Thoracic aorta endothelial cell (primary cell): ENCODE measurements around the gene PFDN6. TPM values are rescaled to one million over a fixed set of nuclear protein-coding genes. Genes with fewer than 3 reads are reported as not detected.

Experiments
- total RNA-seq: library from RNA; depleted of rRNA; stranded (reverse); fragments of >200 nt; gene quantifications from 2 replicates; pipeline ENCODE4 v1.2.3, GENCODE V29; 2012

Gene PFDN6
- total RNA-seq, result 31.6 and 36.2 TPM in 2 replicates

DNA sequence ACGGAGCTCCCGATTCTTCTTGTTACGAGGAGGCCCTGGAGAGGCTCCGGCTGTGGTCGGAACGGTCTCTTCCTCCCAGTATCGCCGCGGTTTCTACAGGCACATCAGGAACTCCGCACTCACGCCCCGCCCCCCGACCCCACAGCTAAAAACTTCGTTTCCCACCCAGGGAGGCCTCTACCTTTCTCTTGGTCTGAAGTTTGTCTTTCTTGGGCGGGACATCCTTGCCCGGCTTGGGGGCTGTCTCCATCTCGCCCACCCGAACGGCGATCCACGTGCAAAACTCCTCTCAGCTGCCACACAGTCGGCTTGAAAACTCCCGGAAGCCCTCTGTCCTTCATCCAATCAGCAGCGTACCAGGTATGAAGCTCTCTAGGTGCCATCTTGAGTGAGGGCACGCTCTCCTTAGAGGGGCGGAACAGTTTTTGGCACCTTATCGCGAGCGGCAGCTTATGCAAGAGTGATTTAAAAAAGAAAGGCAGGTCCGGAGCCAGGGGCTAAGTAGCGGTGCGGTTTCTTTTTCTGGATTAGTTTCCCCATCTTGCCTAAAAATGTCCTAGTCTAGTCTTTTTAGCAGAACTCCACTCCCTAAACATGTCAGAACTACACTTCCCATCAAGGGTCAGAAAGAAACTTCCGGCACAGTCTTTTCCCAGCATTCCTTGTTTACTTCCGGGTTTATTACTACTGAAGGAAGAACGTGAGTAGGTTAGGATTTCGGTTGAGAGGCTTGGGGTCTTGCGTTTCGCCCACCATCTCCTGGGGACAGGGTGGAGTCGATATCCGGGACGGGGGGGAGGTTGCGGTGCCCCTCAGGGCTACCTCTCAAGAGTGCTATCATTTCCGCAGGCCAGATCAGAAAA, at the start of gene PFDN6, which contains the start of gene WDR46:
PFDN6 (plus strand) TSS at position 681 of the 863 bp plus-strand sequence. CDS start 256 bp downstream, outside the sequence.
WDR46 (minus strand) TSS at position 319 of the 863 bp plus-strand sequence; CDS start at position 250, 69 bp downstream.

DNA sequence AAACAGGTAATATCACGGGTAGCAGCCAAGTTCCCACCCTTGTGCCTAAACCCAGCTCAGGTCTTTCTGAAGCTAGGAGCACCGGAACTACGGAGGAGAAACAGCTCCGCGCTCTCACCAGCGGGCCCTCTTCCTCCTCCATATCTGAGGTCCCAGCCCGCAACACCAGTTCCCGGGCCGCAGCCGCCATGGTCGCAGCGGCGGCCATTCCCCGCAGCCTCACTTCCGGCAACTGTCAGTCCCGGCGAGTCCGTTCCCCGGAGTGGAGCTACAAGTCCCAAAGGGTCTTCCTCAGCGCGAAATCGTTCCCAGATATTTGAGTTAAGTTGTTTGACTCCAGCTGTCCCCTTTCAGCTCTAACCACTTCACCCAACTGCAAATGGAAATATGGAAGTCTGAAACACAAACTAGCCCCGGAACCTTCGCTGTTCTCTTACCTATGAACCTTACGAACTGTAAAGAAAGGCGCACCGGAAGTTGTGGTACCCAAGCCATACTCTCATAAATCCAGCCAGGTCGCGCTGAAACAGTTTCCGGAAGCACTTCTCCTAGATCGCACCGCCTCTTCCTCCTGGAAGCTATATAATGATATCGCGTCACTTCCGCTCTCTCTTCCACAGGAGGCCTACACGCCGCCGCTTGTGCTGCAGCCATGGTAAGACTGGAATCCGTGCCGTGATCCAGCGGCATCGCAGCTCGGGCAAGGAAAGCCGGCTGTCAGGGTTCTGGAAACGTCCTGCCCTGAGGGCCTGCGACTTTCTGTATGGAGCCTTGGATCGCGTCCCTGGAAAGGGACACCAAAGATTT, 17.7 kb upstream of the PFDN6 start, which contains the start of the genes RPS18 and VPS52:
RPS18 (plus strand) TSS at position 608 of the 807 bp plus-strand sequence; CDS start at position 653, 45 bp downstream.
VPS52 (minus strand) TSS at position 409 of the 807 bp plus-strand sequence; CDS start at position 208, 201 bp downstream.

DNA sequence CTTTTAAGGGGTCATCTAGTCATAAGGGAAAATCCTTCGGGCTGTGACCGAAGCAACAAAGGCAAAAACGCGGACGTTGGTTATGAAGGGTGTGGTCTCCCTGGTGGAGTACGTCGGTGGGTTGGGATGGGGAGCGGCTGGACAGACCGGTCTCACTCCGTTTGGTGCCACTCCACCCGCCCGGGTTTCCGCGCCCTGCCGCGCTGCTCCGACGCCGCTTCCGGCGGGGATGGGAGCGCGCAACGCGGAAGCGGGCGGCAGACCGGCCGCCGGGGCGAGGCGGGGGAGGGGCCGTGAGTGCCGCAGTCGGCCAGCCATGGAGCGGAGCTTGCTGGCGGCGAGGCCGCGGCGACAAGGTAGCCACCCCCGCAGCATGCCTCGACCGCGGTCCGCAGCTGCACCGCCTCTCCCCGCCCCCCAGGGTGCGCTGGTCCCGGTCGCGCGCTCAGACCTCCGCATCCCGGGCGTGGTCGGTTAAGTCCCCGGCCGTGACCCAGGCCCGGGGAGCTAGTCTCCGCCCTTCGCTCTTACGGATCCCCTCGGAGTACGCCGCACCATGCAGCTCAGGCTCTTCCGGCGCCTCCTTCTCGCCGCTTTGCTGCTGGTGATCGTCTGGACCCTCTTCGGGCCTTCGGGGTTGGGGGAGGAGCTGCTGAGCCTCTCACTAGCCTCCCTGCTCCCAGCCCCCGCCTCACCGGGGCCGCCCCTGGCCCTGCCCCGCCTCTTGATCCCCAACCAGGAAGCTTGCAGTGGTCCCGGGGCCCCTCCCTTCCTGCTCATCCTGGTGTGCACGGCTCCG, 12.3 kb upstream of the PFDN6 start, which contains the start of gene B3GALT4:
B3GALT4 (plus strand) TSS at position 260 of the 799 bp plus-strand sequence; CDS start at position 557, 297 bp downstream.

DNA sequence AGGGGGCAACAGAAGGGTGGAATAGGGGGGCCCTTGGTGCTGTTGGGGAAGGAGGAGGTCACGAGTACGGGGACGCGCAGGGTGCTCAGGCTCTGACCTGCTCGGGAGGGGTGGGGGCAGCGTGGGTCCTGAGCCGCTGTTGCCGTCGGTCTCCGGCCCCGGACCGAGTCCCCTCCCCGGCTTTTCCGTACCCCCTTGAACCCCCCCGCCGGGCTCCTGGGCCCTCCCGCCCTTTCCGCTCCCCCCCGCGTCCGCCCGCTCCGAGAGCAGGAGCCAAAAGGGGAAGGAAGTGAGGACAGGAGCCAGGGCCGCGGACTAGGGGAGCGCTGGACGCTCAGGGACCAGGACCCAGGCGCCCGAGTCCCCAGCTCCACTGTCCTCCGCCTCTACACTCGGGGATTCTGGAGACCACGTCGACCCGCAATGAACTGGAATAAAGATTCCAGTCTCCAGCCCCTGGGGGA, 9.4 kb downstream of the PFDN6 start, which contains the start of gene RGL2:
RGL2 (minus strand) TSS at position 170 of the 464 bp plus-strand sequence. CDS start 332 bp downstream, outside the sequence.

DNA sequence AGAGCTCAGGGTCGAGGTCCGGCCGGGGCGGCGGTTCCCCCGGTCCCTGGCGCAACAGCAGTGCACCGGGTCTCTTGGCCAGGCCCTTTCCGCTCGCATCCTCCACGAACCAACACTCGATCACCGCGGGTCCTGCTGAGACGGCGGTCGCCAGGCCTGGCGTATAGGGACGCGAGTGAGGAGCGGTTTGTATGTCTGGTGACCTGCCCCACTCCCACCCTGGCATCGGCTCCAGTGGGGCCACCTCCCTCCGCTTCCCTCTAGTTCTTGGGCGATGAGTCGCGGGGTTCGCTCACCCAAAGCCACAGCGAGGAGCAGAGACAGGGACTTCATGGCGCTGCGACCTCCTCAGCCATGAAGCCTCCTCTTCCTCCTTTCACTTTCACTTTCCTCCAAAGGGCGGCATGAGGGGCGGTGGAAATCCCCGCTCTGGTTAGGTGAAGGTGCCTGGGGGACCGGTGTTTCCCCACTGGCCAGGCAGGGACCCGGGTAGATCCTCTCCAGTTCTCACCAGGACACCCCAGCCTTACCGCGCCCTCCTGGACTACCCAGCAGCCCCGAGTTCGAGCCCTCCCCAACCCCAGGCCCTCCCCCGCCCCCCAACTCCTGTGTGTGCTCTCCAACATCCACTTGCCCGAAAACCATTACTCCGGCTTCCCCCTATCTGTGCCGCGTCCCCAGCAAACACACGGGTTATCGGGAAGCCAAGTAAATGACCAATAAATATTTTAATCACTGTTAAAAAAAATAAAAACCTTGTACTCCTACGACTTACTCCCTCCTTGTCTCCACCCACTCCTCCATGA, 24.5 kb downstream of the PFDN6 start, which contains the start of gene TAPBP:
TAPBP (minus strand) TSS at position 370 of the 806 bp plus-strand sequence; CDS start at position 333, 37 bp downstream.

DNA sequence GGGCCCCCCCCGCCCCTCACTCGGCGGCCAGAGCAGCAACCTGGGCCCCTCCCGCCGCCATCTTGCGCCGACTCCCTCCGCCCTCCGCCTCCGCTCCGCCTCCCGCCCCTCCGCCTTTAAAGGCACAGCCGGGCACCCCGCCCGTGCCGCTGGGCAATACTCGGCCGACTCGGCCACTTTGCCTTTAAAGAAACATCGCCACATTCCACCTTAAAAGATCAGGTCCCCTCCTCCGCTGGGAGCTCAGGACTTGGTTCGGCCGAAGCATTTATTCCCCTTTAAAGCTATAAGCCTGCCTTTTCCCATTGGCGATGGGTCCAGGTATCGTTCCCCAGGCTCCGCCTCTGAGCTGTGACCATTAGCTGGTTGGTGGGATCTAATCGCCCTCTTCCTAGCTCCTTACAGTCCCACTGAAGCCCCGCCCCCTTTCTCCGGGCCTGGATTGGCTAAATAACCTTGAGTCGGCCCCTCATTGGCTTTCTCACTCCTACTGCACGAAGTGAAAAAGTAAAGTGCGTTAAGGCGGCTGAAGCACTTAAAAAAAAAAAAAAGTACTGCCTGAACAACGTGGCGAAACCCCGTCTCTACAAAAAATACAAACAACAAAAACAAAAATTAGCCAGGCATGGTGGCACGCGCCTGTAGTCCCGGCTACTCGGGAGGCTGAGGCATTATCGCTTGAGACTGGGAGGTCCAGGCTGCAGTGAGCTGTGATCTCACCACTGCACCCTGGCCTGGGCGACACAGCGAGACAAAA, 28.4 kb downstream of the PFDN6 start, which contains the start of gene ZBTB22:
ZBTB22 (minus strand) TSS at position 76 of the 757 bp plus-strand sequence. CDS start 828 bp downstream, outside the sequence.

Other genes starting within 250 kb of the PFDN6 start
- gene HLA-DPA1, start 216.0 kb upstream of the PFDN6 start, total RNA-seq, result 5.2 and 16.8 TPM in 2 replicates
- 14.5 and 20.8 TPM in 2 replicates for gene HLA-DPB1, start 213.6 kb upstream of the PFDN6 start, total RNA-seq
- gene COL11A2, start 97.1 kb upstream of the PFDN6 start, total RNA-seq, result 0.13 and 0.29 TPM in 2 replicates
- gene RXRB, start 88.9 kb upstream of the PFDN6 start, total RNA-seq, result 13.3 and 17.5 TPM in 2 replicates
- 59.4 and 73.3 TPM in 2 replicates for gene SLC39A7, start 88.7 kb upstream of the PFDN6 start, total RNA-seq
- gene HSD17B8, start 84.9 kb upstream of the PFDN6 start, total RNA-seq, result 3.1 and 4.8 TPM in 2 replicates
- gene RING1, start 81.1 kb upstream of the PFDN6 start, total RNA-seq, result 14.1 and 18.1 TPM in 2 replicates
- 35.5 and 39.2 TPM in 2 replicates for gene VPS52, start 17.7 kb upstream of the PFDN6 start, total RNA-seq
- gene RPS18, start 17.5 kb upstream of the PFDN6 start, total RNA-seq, result 2,291 and 2,418 TPM in 2 replicates
- gene B3GALT4, start 12.5 kb upstream of the PFDN6 start, total RNA-seq, result 1.2 and 2.4 TPM in 2 replicates
- 74.2 and 89.2 TPM in 2 replicates for gene WDR46, start 362 bp upstream of the PFDN6 start, total RNA-seq
- 40.0 and 42.2 TPM in 2 replicates for gene RGL2, start 9.3 kb downstream of the PFDN6 start, total RNA-seq
- 64.1 and 90.7 TPM in 2 replicates for gene TAPBP, start 24.5 kb downstream of the PFDN6 start, total RNA-seq
- 6.0 and 6.7 TPM in 2 replicates for gene ZBTB22, start 28.1 kb downstream of the PFDN6 start, total RNA-seq
- gene DAXX, start 33.4 kb downstream of the PFDN6 start, total RNA-seq, result 51.2 and 51.4 TPM in 2 replicates
- gene KIFC1, start 102.2 kb downstream of the PFDN6 start, total RNA-seq, result 48.7 and 75.7 TPM in 2 replicates
- 11.7 and 13.9 TPM in 2 replicates for gene PHF1, start 121.4 kb downstream of the PFDN6 start, total RNA-seq
- gene CUTA, start 128.5 kb downstream of the PFDN6 start, total RNA-seq, result 67.6 and 73.9 TPM in 2 replicates
- 3.5 and 6.7 TPM in 2 replicates for gene SYNGAP1, start 130.5 kb downstream of the PFDN6 start, total RNA-seq
- 4.5 and 5.3 TPM in 2 replicates for gene ZBTB9, start 165.0 kb downstream of the PFDN6 start, total RNA-seq